NCI-H1694 treated with DMSO at 0.1 percent for 48 hours (cell line): ENCODE results near the gene EAPP.
"Not testable (repeated sequence)": the region's sequence is repeated elsewhere in the genome, so short reads cannot be mapped to it uniquely, and the experiment has no call there.

ENCODE experiments used
- DNase-seq: peaks from one replicate; lab custom pipeline; 2025; lab: John Stamatoyannopoulos, UW

Gene EAPP

DNA sequence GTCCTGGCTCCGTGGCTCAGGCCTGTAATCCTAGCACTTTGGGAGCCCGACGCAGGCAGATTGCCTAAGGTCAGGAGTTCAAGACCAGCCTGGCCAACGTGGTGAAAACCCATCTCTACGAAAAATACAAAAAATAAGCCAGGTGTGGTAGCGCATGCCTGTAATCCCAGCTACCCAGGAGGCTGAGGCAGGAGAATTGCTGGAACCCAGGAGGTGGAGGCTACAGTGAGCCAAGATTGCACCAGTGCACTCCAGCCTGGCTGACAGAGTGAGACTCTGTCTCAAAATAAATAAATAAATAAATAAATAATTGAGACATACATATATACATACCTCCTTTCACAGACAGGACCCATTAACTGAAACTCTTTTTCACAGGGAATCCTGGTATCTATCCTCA is 1.4 kb downstream of the EAPP start:
- DNase-seq, result not testable (repeated sequence)

DNA sequence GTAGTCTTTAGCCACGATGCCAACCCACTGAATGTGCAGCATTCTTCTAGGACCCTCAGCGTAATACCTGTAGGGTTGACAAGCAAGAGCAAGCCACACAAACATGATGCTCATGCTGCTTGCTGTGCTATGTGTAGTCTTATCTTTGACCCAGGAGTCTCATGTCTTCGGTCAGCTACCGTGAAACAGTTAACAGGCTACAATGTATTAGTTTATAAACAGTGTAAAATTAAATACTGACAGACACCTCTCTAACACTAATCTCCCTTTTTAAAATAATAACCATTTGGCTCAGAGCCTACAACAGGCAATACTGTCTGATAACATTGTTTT is 1.9 kb downstream of the EAPP start:
- no peak for DNase-seq

DNA sequence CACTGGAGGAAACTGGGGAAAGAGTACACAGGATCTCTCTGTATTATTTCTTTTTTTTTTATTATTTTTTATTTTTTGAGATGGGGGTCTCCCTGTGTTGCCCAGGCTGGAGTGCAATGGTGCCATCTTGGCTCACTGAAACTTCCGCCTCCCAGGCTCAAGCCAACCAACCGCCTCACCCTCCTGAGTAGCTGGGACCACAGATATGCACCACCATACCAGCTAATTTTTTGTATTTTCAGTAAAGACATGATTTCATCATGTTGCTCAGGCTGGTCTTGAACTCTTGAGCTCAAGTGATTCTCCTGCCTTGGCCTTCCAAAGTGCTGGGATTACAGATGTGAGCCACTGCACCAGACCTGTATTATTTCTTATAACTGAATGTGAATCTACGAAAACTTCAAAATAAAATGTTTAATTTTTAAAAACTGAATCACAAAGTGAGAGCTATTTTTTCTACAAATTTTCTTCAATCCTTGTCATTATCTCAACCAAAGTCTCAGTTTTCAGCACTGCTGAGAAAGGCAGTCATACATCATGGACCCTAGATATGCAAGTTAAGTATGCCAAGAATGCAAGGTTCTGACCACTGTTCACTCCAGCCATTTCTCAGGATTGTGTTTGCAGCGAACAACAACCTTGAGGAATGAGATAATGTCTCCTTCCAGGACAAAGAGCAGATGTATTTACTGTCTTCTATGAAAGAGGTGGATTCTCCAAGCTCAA is 2.4 kb downstream of the EAPP start:
- no peak for DNase-seq

DNA sequence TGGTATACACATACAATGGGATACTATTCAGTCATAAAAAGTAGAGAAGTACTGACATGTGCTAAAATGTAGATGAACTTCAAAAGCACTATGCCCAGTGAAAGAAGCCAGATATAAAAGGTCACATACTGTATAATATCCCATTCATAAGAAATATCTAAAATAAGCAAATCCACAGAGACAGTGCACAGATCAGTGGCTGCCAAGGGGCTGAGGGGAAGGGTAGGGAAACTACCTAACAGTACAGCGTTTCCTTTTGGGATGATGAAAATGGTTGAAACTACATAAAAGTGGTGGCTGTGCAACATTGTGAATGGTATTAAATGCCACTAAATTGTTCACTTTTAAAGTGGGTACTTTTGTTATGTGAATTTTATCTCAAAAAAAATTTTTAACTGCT is 11.9 kb downstream of the EAPP start:
- DNase-seq, result no peak

DNA sequence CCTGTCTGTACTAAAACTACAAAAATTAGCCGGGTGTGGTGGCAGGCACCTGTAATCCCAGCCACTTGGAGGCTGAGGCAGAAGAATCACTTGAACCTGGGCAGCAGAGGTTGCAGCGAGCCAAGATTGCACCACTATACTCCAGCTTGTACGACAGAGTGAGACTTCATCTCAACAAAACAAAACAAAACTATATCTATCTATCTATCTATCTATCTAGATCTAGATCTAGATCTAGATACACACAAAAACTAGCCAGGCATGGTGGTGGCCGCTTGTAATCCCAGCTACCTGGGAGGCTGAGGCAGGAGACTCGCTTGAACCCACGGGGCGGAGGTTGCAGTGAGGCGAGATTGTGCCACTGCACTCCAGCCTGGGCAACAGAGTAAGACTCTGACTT is 15.3 kb downstream of the EAPP start:
- not testable (repeated sequence) for DNase-seq

DNA sequence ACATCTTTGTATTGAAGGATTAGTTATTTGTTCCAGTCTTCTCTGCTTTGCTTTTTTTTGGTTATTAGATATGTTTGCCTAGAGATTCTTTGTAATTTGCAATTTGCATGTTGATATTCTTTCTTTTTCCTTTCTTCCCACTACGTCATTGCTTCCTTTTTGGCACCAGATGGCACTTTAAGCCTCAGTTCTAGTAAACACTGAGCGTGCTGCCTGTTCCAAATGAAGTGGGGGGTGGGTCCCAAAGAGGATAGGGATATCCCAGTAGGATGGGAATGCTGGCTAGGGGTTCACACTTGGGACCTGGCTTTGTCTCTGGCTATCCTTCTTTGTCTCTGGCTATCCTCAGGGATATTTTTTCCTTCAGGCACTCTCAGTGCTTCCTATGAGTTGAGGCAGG is 17.0 kb downstream of the EAPP start:
- DNase-seq, result no peak

DNA sequence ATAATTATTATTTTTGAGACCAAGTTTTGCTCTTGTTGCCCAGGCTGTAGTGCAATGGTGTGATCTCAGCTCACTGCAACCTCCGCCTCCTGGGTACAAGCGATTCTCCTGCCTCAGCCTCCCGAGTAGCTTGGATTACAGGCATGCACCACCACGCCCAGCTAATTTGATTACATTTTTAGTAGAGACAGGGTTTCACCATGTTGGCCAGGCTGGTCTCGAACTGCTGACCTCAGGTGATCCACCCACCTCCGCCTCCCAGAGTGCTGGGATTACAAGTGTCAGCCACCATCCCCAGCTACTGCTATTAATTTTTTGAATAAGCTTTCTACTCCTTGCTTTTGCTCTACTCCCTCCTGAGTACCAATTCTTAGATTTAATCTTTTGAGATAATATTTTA is 18.4 kb downstream of the EAPP start:
- DNase-seq, result not testable (repeated sequence)

DNA sequence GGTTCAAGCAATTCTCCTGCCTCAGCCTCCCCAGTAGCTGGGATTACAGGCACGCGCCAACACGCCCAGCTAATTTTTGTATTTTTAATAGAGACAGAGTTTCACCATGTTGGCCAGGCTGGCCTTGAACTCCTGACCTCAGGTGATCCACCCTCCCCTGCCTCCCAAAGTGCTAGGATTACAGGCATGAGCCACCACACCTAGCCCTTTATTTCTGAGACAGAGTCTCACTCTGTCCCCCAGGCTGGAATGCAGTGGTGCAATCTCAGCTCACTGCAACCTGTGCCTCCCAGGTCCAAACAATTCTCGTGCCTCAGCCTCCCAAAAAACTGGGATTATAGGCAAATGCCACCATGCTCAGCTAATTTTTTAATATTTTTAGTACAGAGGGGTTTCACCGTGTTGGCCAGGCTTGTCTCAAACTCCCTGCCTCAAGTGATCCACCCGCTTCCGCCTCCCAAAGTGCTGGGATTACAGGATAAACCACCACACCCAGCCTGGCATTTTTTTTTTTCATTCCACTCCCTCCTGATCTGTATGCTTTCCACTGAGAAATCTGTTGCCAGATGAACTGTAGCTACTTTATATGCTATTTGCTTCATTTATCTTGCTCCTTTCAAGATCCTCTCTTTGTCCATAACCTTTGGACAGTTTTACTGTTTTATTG is 19.1 kb downstream of the EAPP start:
- not testable (repeated sequence) for DNase-seq

DNA sequence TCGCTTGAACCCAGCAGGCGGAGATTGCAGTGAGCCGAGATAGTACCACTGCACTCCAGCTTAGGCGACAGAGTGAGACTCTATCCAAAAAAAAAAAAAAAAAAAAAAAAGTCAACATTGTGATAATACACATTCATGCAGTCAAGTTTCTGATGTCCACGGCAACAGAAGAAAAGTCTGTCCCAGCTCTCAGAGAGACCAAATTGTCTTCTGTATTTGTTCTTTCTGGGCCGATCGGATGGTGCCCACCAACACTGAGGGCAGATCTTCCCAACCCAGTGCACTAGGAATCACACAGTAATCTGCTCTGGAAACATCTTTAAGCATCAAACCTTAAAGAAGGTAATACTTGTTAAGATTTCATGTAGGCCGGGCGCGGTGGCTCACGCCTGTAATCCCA is 31.6 kb downstream of the EAPP start:
- DNase-seq, result no peak

DNA sequence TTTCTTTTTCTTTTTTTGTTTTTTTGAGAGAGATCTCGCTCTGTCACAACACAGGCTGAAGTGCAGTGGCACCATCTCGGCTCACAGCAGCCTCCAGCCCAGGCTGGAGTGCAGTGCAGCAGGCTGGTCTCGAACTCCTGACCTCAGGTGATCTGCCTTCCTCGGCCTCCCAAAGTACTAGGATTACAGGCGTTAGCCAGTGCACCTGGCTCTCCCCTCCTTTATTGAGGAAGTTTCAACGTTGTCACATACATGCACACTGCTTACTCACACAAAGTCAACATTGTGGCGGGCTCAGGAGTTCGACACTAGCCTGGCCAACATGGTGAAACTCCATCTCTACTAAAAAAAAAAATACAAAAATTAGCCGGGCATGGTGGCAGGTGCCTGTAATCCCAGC is 32.0 kb downstream of the EAPP start:
- DNase-seq, result no peak

DNA sequence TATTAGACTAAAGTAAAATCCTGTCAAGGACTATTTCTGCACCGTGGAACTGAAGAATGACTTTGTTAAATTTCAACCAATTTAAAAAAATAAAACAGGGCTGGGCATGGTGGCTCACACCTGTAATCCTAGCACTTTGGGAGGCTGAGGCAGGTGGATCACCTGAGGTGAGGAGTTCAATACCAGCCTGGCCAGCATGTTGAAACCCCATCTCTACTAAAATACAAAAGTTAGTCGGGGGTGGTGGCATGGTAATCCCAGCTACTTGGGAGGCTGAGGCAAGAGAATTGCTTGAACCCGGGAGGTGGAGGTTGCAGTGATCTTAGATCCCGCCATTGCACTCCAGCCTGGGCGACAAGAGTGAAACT is 34.4 kb downstream of the EAPP start:
- not testable (repeated sequence) for DNase-seq

DNA sequence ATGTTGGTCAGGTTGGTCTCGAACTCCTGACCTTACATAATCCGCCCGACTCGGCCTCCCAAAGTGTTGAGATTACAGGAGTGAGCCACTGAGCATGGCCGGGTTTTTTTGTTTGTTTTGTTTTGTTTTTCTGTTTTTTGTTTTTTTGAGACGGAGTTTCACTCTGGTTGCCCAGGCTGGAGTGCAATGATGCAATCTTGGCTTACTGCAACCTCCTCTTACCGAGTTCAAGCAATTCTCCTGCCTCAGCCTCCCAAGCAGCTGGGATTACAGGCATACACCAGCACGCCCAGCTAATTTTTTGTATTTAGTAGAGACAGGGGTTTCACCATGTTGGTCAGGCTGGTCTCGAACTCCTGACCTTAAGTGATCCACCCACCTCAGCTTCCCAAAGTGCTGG is 35.5 kb downstream of the EAPP start:
- not testable (repeated sequence) for DNase-seq

DNA sequence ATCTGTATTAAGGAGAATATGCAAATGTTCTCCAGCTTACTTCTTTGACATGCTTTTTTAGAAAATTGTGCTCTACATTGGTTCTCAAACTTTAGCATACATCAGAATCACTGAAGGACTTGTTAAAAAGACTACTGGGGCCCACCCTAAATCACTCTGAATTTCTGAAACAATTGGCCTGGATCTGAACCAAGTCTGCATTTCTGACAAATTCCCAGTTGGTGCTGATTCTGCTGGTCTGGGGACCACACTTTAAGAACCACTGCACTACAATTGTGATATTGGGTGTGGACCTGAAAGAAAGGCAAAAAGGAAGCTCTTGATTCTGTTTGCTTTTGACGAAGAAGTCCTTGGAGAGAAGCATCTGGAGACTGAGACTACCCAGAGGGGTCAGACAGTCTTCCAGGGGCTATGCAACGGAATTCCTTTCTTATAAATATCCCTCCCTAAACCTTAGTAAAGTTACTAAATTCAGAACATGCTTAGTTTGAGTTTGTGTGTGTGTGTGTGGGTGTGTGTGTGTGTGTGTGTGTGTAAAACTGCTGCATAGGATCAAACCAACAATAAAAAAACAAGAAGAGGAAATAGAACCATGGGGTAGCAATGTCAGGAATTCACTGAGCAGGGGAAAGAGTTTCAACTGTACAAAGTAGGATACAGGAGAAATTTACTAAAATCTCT is 36.8 kb downstream of the EAPP start:
- DNase-seq, result no peak

DNA sequence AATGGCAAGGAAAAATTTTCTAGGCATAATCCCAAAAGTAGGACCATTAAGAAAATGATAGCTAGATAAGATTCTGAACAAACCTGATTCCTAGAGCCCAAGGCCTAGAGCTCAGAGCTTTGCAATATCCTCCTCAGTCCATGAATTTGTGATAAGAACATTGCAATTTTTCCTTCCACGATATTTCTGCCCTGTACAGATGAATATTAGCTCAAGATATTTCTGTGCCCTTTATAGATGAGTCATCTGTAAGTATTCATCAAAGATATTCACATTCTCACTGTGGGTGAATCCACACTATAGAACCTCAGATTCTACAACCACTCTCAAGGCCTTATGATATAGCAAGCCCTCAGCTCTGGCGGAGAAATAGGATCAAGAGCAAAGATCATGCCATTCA is 37.5 kb downstream of the EAPP start:
- no peak for DNase-seq

DNA sequence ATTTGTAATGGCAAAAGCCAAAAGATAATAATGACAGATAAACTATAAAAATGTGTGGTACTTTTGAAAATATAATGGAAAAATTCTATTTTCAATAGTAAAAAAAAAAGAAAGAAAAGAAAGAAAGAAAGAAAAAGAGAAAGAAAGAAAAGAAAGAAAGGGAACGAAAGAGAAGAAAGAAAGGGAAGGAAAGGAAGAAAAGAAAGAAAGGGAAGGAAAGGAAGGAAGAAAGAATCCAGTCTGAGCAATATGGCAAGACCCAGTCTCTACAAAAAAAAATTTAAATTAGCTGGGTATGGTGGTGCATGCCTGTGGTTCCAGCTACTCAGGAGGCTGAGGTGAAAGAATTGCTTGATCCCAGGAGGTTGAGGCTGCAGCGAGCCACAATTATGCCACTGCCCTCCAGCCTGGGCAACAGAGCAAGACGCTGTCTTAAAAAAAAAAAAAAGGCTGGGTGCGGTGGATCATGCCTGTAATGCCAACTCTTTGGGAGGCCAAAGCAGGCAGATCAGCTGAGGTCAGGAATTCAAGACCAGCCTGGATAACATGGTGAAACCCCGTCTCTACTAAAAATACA is 38.4 kb downstream of the EAPP start:
- DNase-seq, result no peak

DNA sequence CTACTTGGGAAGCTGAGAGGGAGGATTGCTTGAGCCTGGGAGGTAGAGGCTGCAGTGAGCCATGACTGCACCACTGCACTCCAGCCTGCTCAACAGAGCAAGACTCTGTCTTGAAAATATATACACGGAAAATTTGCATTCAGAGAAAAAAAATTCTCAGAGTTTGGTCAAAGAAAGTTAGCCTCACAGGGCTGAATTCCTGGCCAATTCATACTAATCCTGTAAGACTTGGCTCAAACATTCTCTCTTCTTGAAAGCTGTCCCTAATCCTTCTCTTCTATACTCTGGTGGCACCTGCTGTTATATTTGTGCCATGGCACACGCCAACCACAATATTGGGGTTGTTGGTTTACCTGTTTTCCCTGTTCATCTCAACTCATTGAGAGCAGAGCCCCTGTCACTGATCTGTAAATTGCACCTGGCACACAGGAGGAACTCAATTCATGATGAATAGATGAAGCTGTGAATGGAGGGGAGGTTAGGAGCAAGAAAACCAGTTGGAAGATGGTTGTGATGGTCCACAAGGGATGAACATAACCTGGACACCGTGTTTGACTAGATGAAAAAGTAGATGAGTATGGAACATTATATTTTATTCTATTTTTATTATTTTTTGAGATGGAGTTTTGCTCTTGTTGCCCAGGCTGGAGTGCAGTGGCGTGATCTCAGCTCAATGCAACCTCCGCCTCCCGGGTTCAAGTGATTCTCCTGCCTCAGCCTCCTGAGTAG is 40.7 kb downstream of the EAPP start:
- peak; percentile 48 for DNase-seq

DNA sequence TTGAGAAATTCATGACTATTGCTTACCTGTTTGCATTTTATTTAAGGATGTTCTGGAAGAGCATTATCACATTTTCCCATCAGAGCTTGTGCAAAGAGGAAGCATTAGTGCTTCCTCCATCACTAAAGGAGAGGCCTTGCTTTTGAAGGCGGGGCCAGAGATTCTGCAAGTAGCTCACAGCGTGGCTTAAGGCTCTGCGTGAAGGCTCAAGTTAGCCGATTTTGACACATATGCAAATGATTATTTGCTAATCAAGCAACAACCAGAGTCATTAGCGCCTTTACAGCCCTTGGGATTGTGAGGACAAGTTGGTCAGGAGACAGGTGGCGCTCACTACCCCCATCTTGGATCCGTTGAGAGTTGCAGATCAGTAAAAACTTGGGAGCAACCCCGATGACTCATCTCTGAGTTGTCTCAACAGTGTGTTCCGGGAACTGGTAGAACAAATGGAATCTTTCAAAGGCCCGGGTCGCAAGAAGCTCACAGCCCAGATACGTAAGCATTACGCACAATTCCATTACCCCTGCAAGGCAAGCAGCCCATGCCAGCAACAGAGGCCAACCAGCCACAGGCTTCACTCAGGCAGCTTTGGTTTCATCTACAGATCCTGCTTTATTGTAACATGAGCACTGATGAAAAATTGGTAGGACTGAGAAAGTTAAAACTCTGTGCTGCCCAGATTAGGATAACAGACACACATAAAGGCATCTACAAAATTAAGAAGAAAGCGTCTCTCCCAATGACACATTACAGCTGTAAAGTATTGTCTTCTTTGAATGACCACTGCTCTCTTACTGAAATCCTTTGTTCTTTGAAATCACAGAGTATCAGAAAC is 42.6 kb downstream of the EAPP start:
- no peak for DNase-seq

DNA sequence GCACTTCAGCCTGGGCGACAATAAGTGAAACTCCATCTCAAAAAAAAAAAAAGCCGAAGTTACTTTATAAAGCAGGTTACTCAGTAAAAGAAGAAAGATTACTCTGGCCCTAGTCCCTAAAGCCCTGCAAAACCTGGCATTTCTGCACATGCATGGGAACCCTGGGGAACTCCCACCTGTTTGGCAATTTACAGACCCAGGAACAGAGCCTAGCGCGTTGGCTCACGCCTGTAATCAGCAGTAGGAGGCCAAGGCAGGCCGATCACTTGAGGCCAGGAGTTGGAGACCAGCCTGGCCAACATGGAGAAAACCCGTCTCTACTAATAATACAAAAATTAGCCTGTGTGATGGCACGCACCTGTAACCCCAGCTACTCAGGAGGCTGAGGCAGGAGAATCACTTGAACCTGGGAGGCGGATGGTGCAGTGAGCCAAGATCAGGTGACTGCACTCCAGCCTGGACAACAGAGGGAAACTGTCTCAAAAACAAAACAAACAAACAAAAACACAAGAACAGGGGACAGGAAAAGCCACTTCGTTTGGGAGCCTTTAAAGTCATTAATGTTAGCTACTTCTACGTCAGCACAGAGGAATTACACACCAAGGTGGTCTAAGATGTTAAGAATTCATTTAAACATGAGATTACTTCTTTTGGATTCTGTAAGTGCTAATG is 43.4 kb downstream of the EAPP start:
- DNase-seq, result no peak

DNA sequence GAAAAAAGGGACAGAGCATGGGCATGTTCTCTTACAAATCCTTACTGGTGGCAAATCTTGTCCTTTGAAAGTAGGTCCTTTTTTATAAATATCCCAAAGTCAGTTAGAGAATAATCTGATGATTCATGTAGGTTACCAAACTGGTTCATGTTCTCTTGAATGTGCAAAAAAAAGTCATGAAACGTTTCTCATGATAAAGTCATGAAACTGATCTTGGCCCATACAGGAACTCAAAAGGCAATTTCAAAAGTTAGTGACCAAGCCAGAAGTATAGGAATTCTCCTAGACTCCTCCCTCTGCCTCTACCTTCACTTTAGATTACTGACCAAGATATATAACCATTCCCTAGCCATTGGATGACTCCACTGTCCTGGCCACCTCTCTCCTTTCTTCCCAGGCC is 50.2 kb downstream of the EAPP start:
- no peak for DNase-seq

DNA sequence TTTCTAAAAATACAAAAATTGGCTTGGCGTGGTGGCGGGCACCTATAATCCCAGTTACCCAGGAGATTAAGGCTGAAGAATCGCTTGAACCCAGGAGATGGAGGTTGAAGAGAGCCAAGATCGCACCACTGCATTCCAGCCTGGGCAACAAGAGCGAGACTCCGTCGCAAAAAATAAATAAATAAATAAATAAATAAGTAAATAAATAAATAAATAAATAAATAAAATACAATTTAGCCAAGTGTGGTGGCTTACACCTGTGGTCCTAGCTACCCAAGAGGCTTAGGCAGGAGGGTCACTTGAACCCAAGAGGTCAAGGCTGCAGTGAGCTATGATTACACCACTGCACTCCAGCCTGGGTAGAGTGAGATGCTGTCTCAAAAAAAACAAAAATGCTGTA is 51.0 kb downstream of the EAPP start:
- no peak for DNase-seq

DNA sequence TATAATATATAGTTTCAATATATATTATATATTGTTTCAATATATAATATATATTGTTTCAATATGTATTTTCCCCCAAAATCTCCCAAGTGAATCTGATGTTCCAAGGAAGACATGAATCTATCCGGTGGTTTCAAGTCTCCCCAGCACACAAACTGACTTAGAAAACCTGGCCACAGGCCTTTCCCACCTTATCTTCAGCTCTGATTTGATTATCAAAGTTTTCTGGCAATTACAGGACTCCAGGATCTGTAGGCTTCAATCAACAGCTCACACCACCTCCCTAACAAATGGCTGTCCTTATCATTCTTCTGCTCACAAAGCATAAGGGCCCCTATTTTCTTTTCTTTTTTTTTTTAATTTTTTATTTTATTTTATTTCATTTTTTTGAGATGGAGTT is 54.8 kb downstream of the EAPP start:
- no peak for DNase-seq
